Liver (tissue), 9 donors: ENCODE data around the gene BLACAT1. TPM values are rescaled to one million over a fixed set of nuclear protein-coding genes. Genes with fewer than 3 reads are reported as not detected.
A peak's percentile ranks its signal among the peaks of the same experiment; 100 is the strongest.

Experiments
- DNase-seq: peaks from one replicate; pipeline ENCODE4 v3.0.0-alpha.2; 2017; ENCODE audit warnings: low spot score
- H3K27ac ChIP-seq, 2 donors: one replicate each; pipeline ENCODE4 v1.7.0; 2013; ENCODE audit warnings: inconsistent platforms in 2 of 2, low read length in 2 of 2, control low read depth in 1 of 2, low read depth in 1 of 2, mild to moderate bottlenecking in 1 of 2
- H3K27me3 ChIP-seq, 4 donors: one replicate each; pipeline versions ENCODE4 v1.6.1 to v1.7.0; 2013; ENCODE audit warnings: low read length in 3 of 4, inconsistent platforms in 1 of 4, mild to moderate bottlenecking in 1 of 4, moderate library complexity in 1 of 4; ENCODE audit not compliant: control insufficient read depth in 4 of 4, insufficient read depth in 4 of 4
- H3K36me3 ChIP-seq, 4 donors: one replicate each; pipeline versions ENCODE4 v1.6.1 to v1.7.0; 2013; ENCODE audit warnings: low read length in 3 of 4, mild to moderate bottlenecking in 3 of 4, low read depth in 1 of 4, moderate library complexity in 1 of 4; ENCODE audit not compliant: control insufficient read depth in 4 of 4, insufficient read depth in 3 of 4
- H3K4me1 ChIP-seq, 4 donors: one replicate each; pipeline versions ENCODE4 v1.6.1 to v1.7.0; 2013; ENCODE audit warnings: low read length in 3 of 4, mild to moderate bottlenecking in 3 of 4, moderate library complexity in 1 of 4; ENCODE audit not compliant: control insufficient read depth in 4 of 4, insufficient read depth in 4 of 4
- H3K4me3 ChIP-seq, 3 donors: one replicate each; pipeline versions ENCODE4 v1.6.1 to v1.7.0; 2013; ENCODE audit warnings: low read length in 3 of 3, control low read depth in 1 of 3, low read depth in 1 of 3, mild to moderate bottlenecking in 1 of 3
- H3K9ac ChIP-seq, 2 donors: one replicate each; pipeline ENCODE4 v1.7.0; 2013; ENCODE audit warnings: low read length in 2 of 2, mild to moderate bottlenecking in 2 of 2, moderate library complexity in 2 of 2, control low read depth in 1 of 2, low read depth in 1 of 2
- H3K9me3 ChIP-seq, 4 donors: one replicate each; pipeline versions ENCODE4 v1.6.1 to v1.7.0; 2013; ENCODE audit warnings: low read length in 3 of 4; ENCODE audit not compliant: control insufficient read depth in 4 of 4
- ATF3 ChIP-seq: IDR thresholded peaks from 2 replicates; pipeline ENCODE4 v1.6.1; 2016; ENCODE audit warnings: antibody characterized with exemption
- CTCF ChIP-seq: fragments of 150-350 bp; IDR thresholded peaks from 2 replicates; pipeline ENCODE4 v1.5.1; 2017; ENCODE audit warnings: improper control_type of control experiment, low read depth, low read length; ENCODE audit not compliant: missing input control
- FOXA1 ChIP-seq: IDR thresholded peaks from 2 replicates; pipeline ENCODE4 v1.6.1; 2016; ENCODE audit warnings: antibody characterized with exemption
- FOXA2 ChIP-seq: IDR thresholded peaks from 2 replicates; pipeline ENCODE4 v1.6.1; 2016; ENCODE audit warnings: antibody characterized with exemption
- GABPA ChIP-seq, 2 donors: IDR thresholded peaks in 1 of 2; conservative IDR thresholded peaks in 1 of 2; 2 replicates each; pipeline ENCODE4 v1.6.1; 2016; ENCODE audit warnings: antibody characterized with exemption in 2 of 2, mild to moderate bottlenecking in 1 of 2, moderate library complexity in 1 of 2
- HNF4A ChIP-seq, 2 donors: conservative IDR thresholded peaks; 2 replicates each; pipeline ENCODE4 v1.6.1; 2016; ENCODE audit warnings: antibody characterized with exemption in 2 of 2, mild to moderate bottlenecking in 2 of 2
- JUND ChIP-seq, 2 donors: IDR thresholded peaks; 2 replicates each; pipeline ENCODE4 v1.6.1; 2016; ENCODE audit warnings: antibody characterized with exemption in 2 of 2
- MAX ChIP-seq: IDR thresholded peaks from 2 replicates; pipeline ENCODE4 v1.6.1; 2016; ENCODE audit warnings: antibody characterized with exemption
- NR2F2 ChIP-seq: IDR thresholded peaks from 2 replicates; pipeline ENCODE4 v1.6.1; 2016; ENCODE audit warnings: antibody characterized with exemption
- RAD21 ChIP-seq, 2 donors: IDR thresholded peaks; 2 replicates each; pipeline ENCODE4 v1.6.1; 2016; ENCODE audit warnings: antibody characterized with exemption in 2 of 2, mild to moderate bottlenecking in 2 of 2
- RXRA ChIP-seq, 2 donors: IDR thresholded peaks; 2 replicates each; pipeline ENCODE4 v1.6.1; 2017 to 2018; ENCODE audit warnings: antibody characterized with exemption in 2 of 2, mild to moderate bottlenecking in 1 of 2
- SP1 ChIP-seq: IDR thresholded peaks from 2 replicates; pipeline ENCODE4 v1.6.1; 2018; ENCODE audit warnings: antibody characterized with exemption, mild to moderate bottlenecking
- YY1 ChIP-seq: IDR thresholded peaks from 2 replicates; pipeline ENCODE4 v1.6.1; 2016; ENCODE audit warnings: antibody characterized with exemption, mild to moderate bottlenecking
- ZBTB33 ChIP-seq: IDR thresholded peaks from 2 replicates; pipeline ENCODE4 v1.6.1; 2016; ENCODE audit warnings: antibody characterized with exemption
- WGBS: extraction: QIAGEN DNeasy Blood & Tissue Kit; methylation state at CpG from one replicate; pipeline ENCODE4 v1.1.7; 2013; 5-methylcytosine and 5-hydroxymethylcytosine counted together
- polyA plus RNA-seq, 2 donors: library from polyadenylated mRNA; stranded (reverse) in 1 of 2; unstranded in 1 of 2; fragments of 200-250 nt in 1 of 2; fragments of >200 nt in 1 of 2; fragmentation: Nextera tagmentation in 1 of 2; extraction: Ambion mirVana in 1 of 2; gene quantifications; one replicate each; pipeline versions ENCODE4 v1.2.1 to v1.2.3, GENCODE V29; 2013 to 2015
- total RNA-seq, 2 donors: library from RNA; depleted of rRNA; stranded (reverse); fragments of >200 nt; gene quantifications; one replicate each; pipeline ENCODE4 v1.2.3, GENCODE V29; 2014
- donor health status: healthy.
- donor health status: healthy.
- donor health status: healthy.
- donor health status: healthy.
- donor health status: healthy.

BLACAT1 gene
- total and polyA plus RNA-seq, 4 donors = not detected

GRCh38 chr1:205430696-205431305 is 25.0 kb downstream of the BLACAT1 start:
- Histone ChIP-seq H3K4me3 (peak overlapping the region in 2 of 3 donors; percentile 21 to 47), H3K4me1 (peaks cover 0 to 9% (median 5%) of the 10 kb centered on the region in 4 donors), H3K27me3 (peaks cover 0 to 4% (median 1%) of the 10 kb centered on the region in 4 donors), H3K9me3 (no peaks in the 10 kb centered on the region), H3K36me3 (no peaks in the 10 kb centered on the region), H3K27ac (no peak overlapping the region), H3K9ac (no peak overlapping the region)
- TF ChIP-seq FOXA1 (no peak), JUND (IDR thresholded peaks at IDR 0.05) (no peak), CTCF (peak; percentile 38), RAD21 (IDR thresholded peaks at IDR 0.05) (peak; percentile 62 to 72)
- DNase-seq = peak; percentile 57
- 6% methylated on average over 32 of the region's 32 CpGs for WGBS

- Histone ChIP-seq H3K27me3 (peaks cover 0 to 4% (median 3%) of the 10 kb centered on the region in 4 donors), H3K9ac (no peak overlapping the region), H3K4me1 (peaks cover 0 to 9% (median 5%) of the 10 kb centered on the region in 4 donors), H3K27ac (no peak overlapping the region), H3K4me3 (peak overlapping the region in 2 of 3 donors; percentile 21 to 47), H3K9me3 (no peaks in the 10 kb centered on the region), H3K36me3 (no peaks in the 10 kb centered on the region)
- no peak for DNase-seq
- TF ChIP-seq RAD21 (IDR thresholded peaks at IDR 0.05) = no peak
- WGBS = 57% methylated on average over 29 of the region's 29 CpGs
These were observed 25.8 kb downstream of the BLACAT1 start for GRCh38 chr1:205429762-205430695.

GRCh38 chr1:205424901-205425600 is 30.8 kb downstream of the BLACAT1 start:
- Histone ChIP-seq H3K9ac (no peak overlapping the region), H3K36me3 (no peaks in the 10 kb centered on the region), H3K9me3 (no peaks in the 10 kb centered on the region), H3K4me1 (no peaks in the 10 kb centered on the region), H3K27ac (no peak overlapping the region), H3K4me3 (no peak overlapping the region), H3K27me3 (peaks cover 0 to 6% (median 4%) of the 10 kb centered on the region in 4 donors)
- DNase-seq = no peak
- WGBS = 50% methylated on average over 8 of the region's 8 CpGs
- TF ChIP-seq NR2F2 (no peak), HNF4A (conservative IDR thresholded peaks at IDR 0.05) (no peak), FOXA1 (no peak), RAD21 (IDR thresholded peaks at IDR 0.05) (no peak), YY1 (no peak), ATF3 (no peak), JUND (IDR thresholded peaks at IDR 0.05) (no peak), CTCF (no peak), ZBTB33 (no peak), GABPA (IDR thresholded peaks at IDR 0.05 in 1 of 2, conservative IDR thresholded peaks at IDR 0.05 in 1 of 2) (no peak), RXRA (IDR thresholded peaks at IDR 0.05) (no peak), FOXA2 (no peak), SP1 (no peak), MAX (no peak)
